ENCODE results near the gene KPNB1.

The KPNB1 gene

GRCh38 chr17:47714773-47715396 is 65.2 kb downstream of the KPNB1 start:
- no peak for DNase-seq

GRCh38 chr17:47715669-47716325 is 66.1 kb downstream of the KPNB1 start:
- DNase-seq = no peak

GRCh38 chr17:47716375-47716774 is 66.7 kb downstream of the KPNB1 start:
- no peak for DNase-seq

- DNase-seq = no peak
Measured at GRCh38 chr17:47717261-47717697, 67.6 kb downstream of the KPNB1 start.

- DNase-seq = no peak
Measured at GRCh38 chr17:47717979-47718621, 68.4 kb downstream of the KPNB1 start.

- DNase-seq = no peak
Measured at GRCh38 chr17:47718634-47719405, 69.1 kb downstream of the KPNB1 start.

- DNase-seq = no peak
Measured at GRCh38 chr17:47719411-47720152, 69.9 kb downstream of the KPNB1 start.

- DNase-seq = no peak
Measured at GRCh38 chr17:47720196-47720595, 70.5 kb downstream of the KPNB1 start.

GRCh38 chr17:47720754-47721533 is 71.2 kb downstream of the KPNB1 start:
- DNase-seq = no peak

GRCh38 chr17:47721725-47722124 is 72.0 kb downstream of the KPNB1 start:
- no peak for DNase-seq

GRCh38 chr17:47724705-47725104 is 75.0 kb downstream of the KPNB1 start:
- no peak for DNase-seq

GRCh38 chr17:47725446-47726111 is 75.9 kb downstream of the KPNB1 start:
- no peak for DNase-seq

GRCh38 chr17:47726796-47727703 is 77.3 kb downstream of the KPNB1 start:
- DNase-seq = no peak

- no peak for DNase-seq
Measured at GRCh38 chr17:47727704-47728036, 78.0 kb downstream of the KPNB1 start.

- DNase-seq = no peak
Measured at GRCh38 chr17:47728214-47728877, 78.6 kb downstream of the KPNB1 start.

- no peak for DNase-seq
Measured at GRCh38 chr17:47729476-47729875, 79.8 kb downstream of the KPNB1 start.

GRCh38 chr17:47730681-47731080 is 81.0 kb downstream of the KPNB1 start:
- no peak for DNase-seq

GRCh38 chr17:47731396-47731795 is 81.7 kb downstream of the KPNB1 start:
- no peak for DNase-seq

GRCh38 chr17:47732399-47733046 is 82.8 kb downstream of the KPNB1 start:
- no peak for DNase-seq
